ENCODE data around the gene ULBP1.
"Not testable (repeated sequence)": the region's sequence is repeated elsewhere in the genome, so short reads cannot be mapped to it uniquely, and the experiment has no call there.

Gene ULBP1

DNA sequence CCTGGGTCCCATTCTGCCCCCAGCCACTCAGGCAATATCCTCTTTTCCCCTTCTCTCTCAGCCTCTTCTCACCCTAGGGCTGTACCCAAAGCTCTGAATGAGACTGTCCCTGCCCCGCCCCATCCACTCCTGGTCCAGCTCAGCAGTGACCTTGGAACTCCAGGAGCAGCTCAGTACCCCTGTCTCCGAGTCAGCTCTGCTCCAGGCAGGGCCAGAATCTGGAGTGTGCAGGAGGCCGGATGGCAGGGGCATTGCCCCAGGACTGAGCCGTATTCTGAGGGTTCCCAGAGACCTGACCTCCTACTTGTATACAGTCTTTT, 38.9 kb upstream of the ULBP1 start:
- H3F3A ChIP-seq (ENCODE audit: insufficient read depth), result no peaks in the 10 kb centered on the region
- H3K9ac ChIP-seq (ENCODE audit: low read length), result no peak overlapping the region
- no peak overlapping the region for H2AFZ ChIP-seq (ENCODE audit: low read depth, low read length, severe bottlenecking)
- H3K9me3 ChIP-seq (ENCODE audit: insufficient read depth, low read length), result no peaks in the 10 kb centered on the region
- H3K27me3 ChIP-seq (ENCODE audit: low read length), result no peaks in the 10 kb centered on the region
- H3K4me3 ChIP-seq (ENCODE audit: insufficient read depth, low read length, poor library complexity, severe bottlenecking), result no peak overlapping the region
- no peak overlapping the region for H3K27ac ChIP-seq (ENCODE audit: low read depth, low read length)
- H3K36me3 ChIP-seq (ENCODE audit: low read length), result no peaks in the 10 kb centered on the region
- H3K9me2 ChIP-seq (replicated peaks; ENCODE audit: insufficient read depth, low read length), result no peaks in the 10 kb centered on the region
- H3K4me2 ChIP-seq (ENCODE audit: low read depth, low read length, poor library complexity, severe bottlenecking), result no peak overlapping the region
- no peaks in the 10 kb centered on the region for H3K79me2 ChIP-seq (ENCODE audit: insufficient read depth, low read length)
- H4K20me1 ChIP-seq (ENCODE audit: low read depth, low read length), result no peaks in the 10 kb centered on the region
- TF ChIP-seq, protein P1, sequence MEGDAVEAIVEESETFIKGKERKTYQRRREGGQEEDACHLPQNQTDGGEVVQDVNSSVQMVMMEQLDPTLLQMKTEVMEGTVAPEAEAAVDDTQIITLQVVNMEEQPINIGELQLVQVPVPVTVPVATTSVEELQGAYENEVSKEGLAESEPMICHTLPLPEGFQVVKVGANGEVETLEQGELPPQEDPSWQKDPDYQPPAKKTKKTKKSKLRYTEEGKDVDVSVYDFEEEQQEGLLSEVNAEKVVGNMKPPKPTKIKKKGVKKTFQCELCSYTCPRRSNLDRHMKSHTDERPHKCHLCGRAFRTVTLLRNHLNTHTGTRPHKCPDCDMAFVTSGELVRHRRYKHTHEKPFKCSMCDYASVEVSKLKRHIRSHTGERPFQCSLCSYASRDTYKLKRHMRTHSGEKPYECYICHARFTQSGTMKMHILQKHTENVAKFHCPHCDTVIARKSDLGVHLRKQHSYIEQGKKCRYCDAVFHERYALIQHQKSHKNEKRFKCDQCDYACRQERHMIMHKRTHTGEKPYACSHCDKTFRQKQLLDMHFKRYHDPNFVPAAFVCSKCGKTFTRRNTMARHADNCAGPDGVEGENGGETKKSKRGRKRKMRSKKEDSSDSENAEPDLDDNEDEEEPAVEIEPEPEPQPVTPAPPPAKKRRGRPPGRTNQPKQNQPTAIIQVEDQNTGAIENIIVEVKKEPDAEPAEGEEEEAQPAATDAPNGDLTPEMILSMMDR (IDR thresholded peaks at IDR 0.05; ENCODE audit: insufficient read depth, low read length, poor library complexity, severe bottlenecking), result no peak
- no peak for TF ChIP-seq EZH2phosphoT487 (conservative IDR thresholded peaks at IDR 0.05; ENCODE audit: low read length)

DNA sequence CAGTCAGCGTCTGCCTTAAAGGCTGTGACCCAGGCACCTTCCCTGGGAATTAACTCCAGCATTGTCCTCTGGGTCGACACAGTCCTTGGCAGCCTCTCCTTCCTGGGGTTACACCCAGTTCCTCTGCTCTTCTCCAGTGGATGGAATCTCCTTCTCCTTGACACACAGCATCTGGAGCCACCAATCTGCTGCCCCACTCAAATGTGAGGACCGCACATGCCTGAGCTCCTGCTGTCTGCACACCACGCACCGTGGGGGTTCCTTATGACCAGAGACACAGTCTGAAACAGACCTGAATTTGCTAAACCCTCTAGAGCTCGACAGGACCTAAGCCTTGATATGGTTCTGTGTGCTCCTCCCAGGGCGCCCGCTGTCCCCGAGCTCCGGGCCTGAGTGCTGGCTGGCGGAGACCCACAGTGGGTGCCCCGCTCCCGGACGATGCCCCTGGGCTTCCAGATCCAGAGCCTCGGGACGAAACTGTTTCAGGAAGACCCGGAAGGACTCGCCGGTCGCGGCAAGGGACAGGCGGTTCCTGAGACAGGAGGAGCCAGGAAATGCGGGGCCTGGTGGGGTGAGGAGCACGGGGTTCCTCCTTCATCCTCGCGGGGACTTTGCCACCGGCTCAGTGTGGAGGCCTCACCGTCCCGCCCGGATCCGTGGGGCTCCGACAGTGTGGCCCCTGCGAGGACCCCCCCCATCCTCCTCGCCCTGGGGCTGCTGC, 38.3 kb upstream of the ULBP1 start:
- Histone ChIP-seq H2AFZ (ENCODE audit: low read depth, low read length, severe bottlenecking) (peak overlapping the region; percentile 1), H3F3A (ENCODE audit: insufficient read depth) (no peaks in the 10 kb centered on the region), H3K27me3 (ENCODE audit: low read length) (no peaks in the 10 kb centered on the region), H3K9ac (ENCODE audit: low read length) (no peak overlapping the region), H3K27ac (ENCODE audit: low read depth, low read length) (no peak overlapping the region), H4K20me1 (ENCODE audit: low read depth, low read length) (no peaks in the 10 kb centered on the region), H3K9me3 (ENCODE audit: insufficient read depth, low read length) (no peaks in the 10 kb centered on the region), H3K79me2 (ENCODE audit: insufficient read depth, low read length) (no peaks in the 10 kb centered on the region), H3K4me2 (ENCODE audit: low read depth, low read length, poor library complexity, severe bottlenecking) (peak overlapping the region; percentile 41), H3K36me3 (ENCODE audit: low read length) (no peaks in the 10 kb centered on the region), H3K9me2 (replicated peaks; ENCODE audit: insufficient read depth, low read length) (no peaks in the 10 kb centered on the region), H3K4me3 (ENCODE audit: insufficient read depth, low read length, poor library complexity, severe bottlenecking) (no peak overlapping the region)
- TF ChIP-seq EZH2phosphoT487 (conservative IDR thresholded peaks at IDR 0.05; ENCODE audit: low read length), result no peak
- TF ChIP-seq, protein P1 (IDR thresholded peaks at IDR 0.05; ENCODE audit: insufficient read depth, low read length, poor library complexity, severe bottlenecking), result no peak

DNA sequence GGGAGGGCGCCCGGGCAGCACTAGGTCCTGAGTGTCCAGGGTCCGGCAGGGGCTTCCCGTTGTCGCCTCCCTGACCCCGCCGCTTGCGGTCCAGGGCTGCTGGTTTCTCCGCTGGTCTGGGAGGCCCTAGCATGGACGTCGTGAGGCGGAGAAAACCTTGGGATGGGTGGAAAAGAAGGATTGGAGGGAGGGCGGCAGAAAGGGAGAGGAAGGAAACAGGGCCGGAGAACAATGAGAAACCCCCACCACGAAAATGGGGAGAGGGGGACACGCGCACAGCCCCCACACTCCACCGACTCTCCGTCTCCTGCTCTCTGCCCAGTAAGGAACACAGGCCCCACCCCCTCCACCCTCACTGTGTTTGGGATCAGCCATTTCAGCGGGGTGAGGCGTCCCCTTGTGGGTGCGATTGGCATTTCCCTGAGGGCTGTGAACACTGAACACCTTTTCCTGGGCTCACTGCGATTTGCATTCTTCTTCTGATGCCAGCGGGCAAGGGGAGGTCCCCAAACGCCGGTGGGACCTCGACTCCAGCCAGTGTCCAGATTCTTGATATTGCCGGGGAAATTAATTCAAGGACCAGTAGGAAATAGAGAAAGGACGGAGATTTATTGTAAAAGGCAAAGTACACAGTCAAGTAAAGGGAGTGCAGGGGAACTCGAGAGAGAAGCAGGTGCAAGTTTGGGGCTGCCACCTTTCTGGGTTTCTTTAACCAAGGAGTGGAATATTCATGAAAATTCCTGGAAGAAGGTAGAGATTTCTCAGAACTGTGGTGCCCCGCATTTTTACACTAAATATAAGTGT, 37.6 kb upstream of the ULBP1 start:
- H3K9ac ChIP-seq (ENCODE audit: low read length), result no peak overlapping the region
- H3K9me2 ChIP-seq (replicated peaks; ENCODE audit: insufficient read depth, low read length), result no peaks in the 10 kb centered on the region
- TF ChIP-seq EZH2phosphoT487 (conservative IDR thresholded peaks at IDR 0.05; ENCODE audit: low read length), result no peak
- TF ChIP-seq, protein P1 (IDR thresholded peaks at IDR 0.05; ENCODE audit: insufficient read depth, low read length, poor library complexity, severe bottlenecking), result peak; percentile 46
- peak overlapping the region; percentile 41 for H3K4me2 ChIP-seq (ENCODE audit: low read depth, low read length, poor library complexity, severe bottlenecking)
- H3K27ac ChIP-seq (ENCODE audit: low read depth, low read length), result no peak overlapping the region
- no peaks in the 10 kb centered on the region for H4K20me1 ChIP-seq (ENCODE audit: low read depth, low read length)
- H3K4me3 ChIP-seq (ENCODE audit: insufficient read depth, low read length, poor library complexity, severe bottlenecking), result no peak overlapping the region
- no peaks in the 10 kb centered on the region for H3F3A ChIP-seq (ENCODE audit: insufficient read depth)
- H2AFZ ChIP-seq (ENCODE audit: low read depth, low read length, severe bottlenecking), result peak overlapping the region; percentile 29
- H3K36me3 ChIP-seq (ENCODE audit: low read length), result no peaks in the 10 kb centered on the region
- H3K79me2 ChIP-seq (ENCODE audit: insufficient read depth, low read length), result no peaks in the 10 kb centered on the region
- no peaks in the 10 kb centered on the region for H3K9me3 ChIP-seq (ENCODE audit: insufficient read depth, low read length)
- no peaks in the 10 kb centered on the region for H3K27me3 ChIP-seq (ENCODE audit: low read length)

DNA sequence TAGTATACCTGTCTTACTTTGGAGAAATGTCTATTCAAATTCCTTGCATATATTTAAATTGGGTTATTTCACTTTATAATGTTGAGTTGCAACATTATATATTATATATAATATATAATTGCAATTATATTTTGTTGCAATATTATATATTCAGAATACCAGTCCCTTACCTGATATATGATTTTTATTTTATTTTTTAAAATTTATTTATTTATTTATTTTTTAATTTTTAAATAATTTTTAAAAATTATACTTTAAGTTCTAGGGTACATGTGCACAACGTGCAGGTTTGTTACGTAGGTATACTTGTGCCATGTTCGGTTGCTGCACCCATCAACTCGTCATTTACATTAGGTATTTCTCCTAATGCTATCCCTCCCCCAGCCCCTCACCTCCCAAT, 36.7 kb upstream of the ULBP1 start:
- not testable (repeated sequence) for H3K9me3 ChIP-seq (ENCODE audit: insufficient read depth, low read length); H3F3A ChIP-seq (ENCODE audit: insufficient read depth); H3K9me2 ChIP-seq (replicated peaks; ENCODE audit: insufficient read depth, low read length); H4K20me1 ChIP-seq (ENCODE audit: low read depth, low read length); H3K9ac ChIP-seq (ENCODE audit: low read length); H3K36me3 ChIP-seq (ENCODE audit: low read length); H2AFZ ChIP-seq (ENCODE audit: low read depth, low read length, severe bottlenecking); H3K27ac ChIP-seq (ENCODE audit: low read depth, low read length); H3K79me2 ChIP-seq (ENCODE audit: insufficient read depth, low read length); H3K27me3 ChIP-seq (ENCODE audit: low read length); H3K4me3 ChIP-seq (ENCODE audit: insufficient read depth, low read length, poor library complexity, severe bottlenecking); H3K4me2 ChIP-seq (ENCODE audit: low read depth, low read length, poor library complexity, severe bottlenecking)
